GM23338 (cell line): ENCODE results near the gene NFIA. TPM values are rescaled to one million over a fixed set of nuclear protein-coding genes. Genes with fewer than 3 reads are reported as not detected.

Source experiments
- EZH2phosphoT487 ChIP-seq: fragments of 200-600 bp; sonication (generic); IDR thresholded peaks from one replicate; pipeline ENCODE4 v1.8.1; 2018; ENCODE audit warnings: antibody characterized with exemption; ENCODE audit not compliant: unreplicated experiment
- STAT1 ChIP-seq: IDR thresholded peaks from one replicate; pipeline ENCODE4 v1.6.1; 2016; ENCODE audit warnings: antibody characterized with exemption; ENCODE audit not compliant: unreplicated experiment
- ZNF114 ChIP-seq: fragments of 250-450 bp; sonication (Bioruptor Pico); IDR thresholded peaks from 2 replicates; pipeline ENCODE4 v1.5.0; 2020; ENCODE audit warnings: mild to moderate bottlenecking, moderate library complexity
- polyA plus RNA-seq: library from polyadenylated mRNA; unstranded; fragments of >200 nt; fragmentation: Nextera tagmentation; extraction: Ambion mirVana; gene quantifications from 2 replicates; pipeline ENCODE4 v1.2.1, GENCODE V29; 2016
- total RNA-seq: library from RNA; depleted of rRNA; stranded (reverse); fragments of >200 nt; shearing (Covaris generic); gene quantifications from 2 replicates; pipeline ENCODE4 v1.2.3, GENCODE V29; 2014
- TF ChIP-seq, protein P1 (sequence below): fragments of 250-450 bp; sonication (Bioruptor Pico); IDR thresholded peaks from 2 replicates; pipeline ENCODE4 v1.5.0; 2020; ENCODE audit warnings: mild to moderate bottlenecking, moderate library complexity
- TF ChIP-seq, protein P2 (sequence below): IDR thresholded peaks from 2 replicates; pipeline ENCODE4 v1.6.1; 2016; ENCODE audit warnings: antibody characterized with exemption
- TF ChIP-seq, protein P3 (sequence below): IDR thresholded peaks from one replicate; pipeline ENCODE4 v1.6.1; 2018; ENCODE audit warnings: antibody characterized with exemption; ENCODE audit not compliant: unreplicated experiment

Gene NFIA
- total and polyA plus RNA-seq, 2 experiments from 2014 or later: 0.97 to 2.3 TPM

DNA sequence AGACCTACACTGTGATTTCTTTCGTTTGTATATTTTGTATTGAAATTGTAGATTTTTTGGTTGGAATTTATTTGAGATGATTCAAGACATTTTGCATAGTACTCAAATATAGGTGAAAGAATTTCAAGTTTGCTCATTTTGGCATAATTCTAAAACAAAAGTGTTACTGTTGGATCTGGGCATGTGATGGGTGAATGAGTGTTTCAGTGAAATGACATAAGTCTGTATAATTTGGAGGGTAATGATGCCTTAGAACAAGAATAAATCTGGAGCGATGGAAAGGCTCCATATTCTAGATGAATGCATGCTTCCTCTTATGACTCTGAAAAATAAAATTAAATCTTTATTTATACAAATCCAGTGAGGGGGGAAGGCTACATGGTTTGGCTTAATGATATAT, 41.0 kb downstream of the NFIA start (continued):
- TF ChIP-seq, protein P1, sequence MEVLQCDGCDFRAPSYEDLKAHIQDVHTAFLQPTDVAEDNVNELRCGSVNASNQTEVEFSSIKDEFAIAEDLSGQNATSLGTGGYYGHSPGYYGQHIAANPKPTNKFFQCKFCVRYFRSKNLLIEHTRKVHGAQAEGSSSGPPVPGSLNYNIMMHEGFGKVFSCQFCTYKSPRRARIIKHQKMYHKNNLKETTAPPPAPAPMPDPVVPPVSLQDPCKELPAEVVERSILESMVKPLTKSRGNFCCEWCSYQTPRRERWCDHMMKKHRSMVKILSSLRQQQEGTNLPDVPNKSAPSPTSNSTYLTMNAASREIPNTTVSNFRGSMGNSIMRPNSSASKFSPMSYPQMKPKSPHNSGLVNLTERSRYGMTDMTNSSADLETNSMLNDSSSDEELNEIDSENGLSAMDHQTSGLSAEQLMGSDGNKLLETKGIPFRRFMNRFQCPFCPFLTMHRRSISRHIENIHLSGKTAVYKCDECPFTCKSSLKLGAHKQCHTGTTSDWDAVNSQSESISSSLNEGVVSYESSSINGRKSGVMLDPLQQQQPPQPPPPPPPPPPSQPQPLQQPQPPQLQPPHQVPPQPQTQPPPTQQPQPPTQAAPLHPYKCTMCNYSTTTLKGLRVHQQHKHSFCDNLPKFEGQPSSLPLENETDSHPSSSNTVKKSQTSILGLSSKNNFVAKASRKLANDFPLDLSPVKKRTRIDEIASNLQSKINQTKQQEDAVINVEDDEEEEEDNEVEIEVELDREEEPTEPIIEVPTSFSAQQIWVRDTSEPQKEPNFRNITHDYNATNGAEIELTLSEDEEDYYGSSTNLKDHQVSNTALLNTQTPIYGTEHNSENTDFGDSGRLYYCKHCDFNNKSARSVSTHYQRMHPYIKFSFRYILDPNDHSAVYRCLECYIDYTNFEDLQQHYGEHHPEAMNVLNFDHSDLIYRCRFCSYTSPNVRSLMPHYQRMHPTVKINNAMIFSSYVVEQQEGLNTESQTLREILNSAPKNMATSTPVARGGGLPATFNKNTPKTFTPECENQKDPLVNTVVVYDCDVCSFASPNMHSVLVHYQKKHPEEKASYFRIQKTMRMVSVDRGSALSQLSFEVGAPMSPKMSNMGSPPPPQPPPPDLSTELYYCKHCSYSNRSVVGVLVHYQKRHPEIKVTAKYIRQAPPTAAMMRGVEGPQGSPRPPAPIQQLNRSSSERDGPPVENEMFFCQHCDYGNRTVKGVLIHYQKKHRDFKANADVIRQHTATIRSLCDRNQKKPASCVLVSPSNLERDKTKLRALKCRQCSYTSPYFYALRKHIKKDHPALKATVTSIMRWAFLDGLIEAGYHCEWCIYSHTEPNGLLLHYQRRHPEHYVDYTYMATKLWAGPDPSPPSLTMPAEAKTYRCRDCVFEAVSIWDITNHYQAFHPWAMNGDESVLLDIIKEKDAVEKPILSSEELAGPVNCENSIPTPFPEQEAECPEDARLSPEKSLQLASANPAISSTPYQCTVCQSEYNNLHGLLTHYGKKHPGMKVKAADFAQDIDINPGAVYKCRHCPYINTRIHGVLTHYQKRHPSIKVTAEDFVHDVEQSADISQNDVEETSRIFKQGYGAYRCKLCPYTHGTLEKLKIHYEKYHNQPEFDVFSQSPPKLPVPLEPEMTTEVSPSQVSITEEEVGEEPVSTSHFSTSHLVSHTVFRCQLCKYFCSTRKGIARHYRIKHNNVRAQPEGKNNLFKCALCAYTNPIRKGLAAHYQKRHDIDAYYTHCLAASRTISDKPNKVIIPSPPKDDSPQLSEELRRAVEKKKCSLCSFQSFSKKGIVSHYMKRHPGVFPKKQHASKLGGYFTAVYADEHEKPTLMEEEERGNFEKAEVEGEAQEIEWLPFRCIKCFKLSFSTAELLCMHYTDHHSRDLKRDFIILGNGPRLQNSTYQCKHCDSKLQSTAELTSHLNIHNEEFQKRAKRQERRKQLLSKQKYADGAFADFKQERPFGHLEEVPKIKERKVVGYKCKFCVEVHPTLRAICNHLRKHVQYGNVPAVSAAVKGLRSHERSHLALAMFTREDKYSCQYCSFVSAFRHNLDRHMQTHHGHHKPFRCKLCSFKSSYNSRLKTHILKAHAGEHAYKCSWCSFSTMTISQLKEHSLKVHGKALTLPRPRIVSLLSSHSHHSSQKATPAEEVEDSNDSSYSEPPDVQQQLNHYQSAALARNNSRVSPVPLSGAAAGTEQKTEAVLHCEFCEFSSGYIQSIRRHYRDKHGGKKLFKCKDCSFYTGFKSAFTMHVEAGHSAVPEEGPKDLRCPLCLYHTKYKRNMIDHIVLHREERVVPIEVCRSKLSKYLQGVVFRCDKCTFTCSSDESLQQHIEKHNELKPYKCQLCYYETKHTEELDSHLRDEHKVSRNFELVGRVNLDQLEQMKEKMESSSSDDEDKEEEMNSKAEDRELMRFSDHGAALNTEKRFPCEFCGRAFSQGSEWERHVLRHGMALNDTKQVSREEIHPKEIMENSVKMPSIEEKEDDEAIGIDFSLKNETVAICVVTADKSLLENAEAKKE: no peak
- TF ChIP-seq ZNF114 (CRISPR knock-in tag) (no peak), EZH2phosphoT487 (no peak), STAT1 (no peak)
- TF ChIP-seq, protein P2, sequence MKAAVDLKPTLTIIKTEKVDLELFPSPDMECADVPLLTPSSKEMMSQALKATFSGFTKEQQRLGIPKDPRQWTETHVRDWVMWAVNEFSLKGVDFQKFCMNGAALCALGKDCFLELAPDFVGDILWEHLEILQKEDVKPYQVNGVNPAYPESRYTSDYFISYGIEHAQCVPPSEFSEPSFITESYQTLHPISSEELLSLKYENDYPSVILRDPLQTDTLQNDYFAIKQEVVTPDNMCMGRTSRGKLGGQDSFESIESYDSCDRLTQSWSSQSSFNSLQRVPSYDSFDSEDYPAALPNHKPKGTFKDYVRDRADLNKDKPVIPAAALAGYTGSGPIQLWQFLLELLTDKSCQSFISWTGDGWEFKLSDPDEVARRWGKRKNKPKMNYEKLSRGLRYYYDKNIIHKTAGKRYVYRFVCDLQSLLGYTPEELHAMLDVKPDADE: no peak
- TF ChIP-seq, protein P3, sequence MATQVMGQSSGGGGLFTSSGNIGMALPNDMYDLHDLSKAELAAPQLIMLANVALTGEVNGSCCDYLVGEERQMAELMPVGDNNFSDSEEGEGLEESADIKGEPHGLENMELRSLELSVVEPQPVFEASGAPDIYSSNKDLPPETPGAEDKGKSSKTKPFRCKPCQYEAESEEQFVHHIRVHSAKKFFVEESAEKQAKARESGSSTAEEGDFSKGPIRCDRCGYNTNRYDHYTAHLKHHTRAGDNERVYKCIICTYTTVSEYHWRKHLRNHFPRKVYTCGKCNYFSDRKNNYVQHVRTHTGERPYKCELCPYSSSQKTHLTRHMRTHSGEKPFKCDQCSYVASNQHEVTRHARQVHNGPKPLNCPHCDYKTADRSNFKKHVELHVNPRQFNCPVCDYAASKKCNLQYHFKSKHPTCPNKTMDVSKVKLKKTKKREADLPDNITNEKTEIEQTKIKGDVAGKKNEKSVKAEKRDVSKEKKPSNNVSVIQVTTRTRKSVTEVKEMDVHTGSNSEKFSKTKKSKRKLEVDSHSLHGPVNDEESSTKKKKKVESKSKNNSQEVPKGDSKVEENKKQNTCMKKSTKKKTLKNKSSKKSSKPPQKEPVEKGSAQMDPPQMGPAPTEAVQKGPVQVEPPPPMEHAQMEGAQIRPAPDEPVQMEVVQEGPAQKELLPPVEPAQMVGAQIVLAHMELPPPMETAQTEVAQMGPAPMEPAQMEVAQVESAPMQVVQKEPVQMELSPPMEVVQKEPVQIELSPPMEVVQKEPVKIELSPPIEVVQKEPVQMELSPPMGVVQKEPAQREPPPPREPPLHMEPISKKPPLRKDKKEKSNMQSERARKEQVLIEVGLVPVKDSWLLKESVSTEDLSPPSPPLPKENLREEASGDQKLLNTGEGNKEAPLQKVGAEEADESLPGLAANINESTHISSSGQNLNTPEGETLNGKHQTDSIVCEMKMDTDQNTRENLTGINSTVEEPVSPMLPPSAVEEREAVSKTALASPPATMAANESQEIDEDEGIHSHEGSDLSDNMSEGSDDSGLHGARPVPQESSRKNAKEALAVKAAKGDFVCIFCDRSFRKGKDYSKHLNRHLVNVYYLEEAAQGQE: no peak
